ENCODE data around the gene TSHZ1.
"Not testable (repeated sequence)": the region's sequence is repeated elsewhere in the genome, so short reads cannot be mapped to it uniquely, and the experiment has no call there.

Gene TSHZ1

GRCh38 chr18:75322206-75322605 lies 111.6 kb downstream of the TSHZ1 start:
- Histone ChIP-seq H3F3A (ENCODE audit: insufficient read depth, low read length) (no peaks in the 10 kb centered on the region), H3K27ac (ENCODE audit: low read depth, low read length, poor library complexity, severe bottlenecking) (no peak overlapping the region), H3K9me2 (ENCODE audit: low read depth, low read length) (no peaks in the 10 kb centered on the region), H3K9me3 (ENCODE audit: low read length) (no peaks in the 10 kb centered on the region; the same call in 1 of the 2 replicates), H3K36me3 (ENCODE audit: insufficient read depth, low read length) (no peaks in the 10 kb centered on the region), H3K4me1 (ENCODE audit: insufficient read depth, low read length, severe bottlenecking) (no peaks in the 10 kb centered on the region), H3K9ac (ENCODE audit: low read length) (no peak overlapping the region), H3K4me3 (ENCODE audit: low read depth, low read length, poor library complexity, severe bottlenecking) (no peak overlapping the region), H3K79me2 (ENCODE audit: insufficient read depth, low read length) (no peaks in the 10 kb centered on the region), H3K27me3 (ENCODE audit: insufficient read depth, low read length) (no peaks in the 10 kb centered on the region; the same call in 1 of the 2 replicates), H3K4me2 (ENCODE audit: low read length) (no peak overlapping the region), H4K20me1 (ENCODE audit: insufficient read depth, low read length) (no peaks in the 10 kb centered on the region), H2AFZ (ENCODE audit: low read length) (no peak overlapping the region)
- TF ChIP-seq, protein P1, sequence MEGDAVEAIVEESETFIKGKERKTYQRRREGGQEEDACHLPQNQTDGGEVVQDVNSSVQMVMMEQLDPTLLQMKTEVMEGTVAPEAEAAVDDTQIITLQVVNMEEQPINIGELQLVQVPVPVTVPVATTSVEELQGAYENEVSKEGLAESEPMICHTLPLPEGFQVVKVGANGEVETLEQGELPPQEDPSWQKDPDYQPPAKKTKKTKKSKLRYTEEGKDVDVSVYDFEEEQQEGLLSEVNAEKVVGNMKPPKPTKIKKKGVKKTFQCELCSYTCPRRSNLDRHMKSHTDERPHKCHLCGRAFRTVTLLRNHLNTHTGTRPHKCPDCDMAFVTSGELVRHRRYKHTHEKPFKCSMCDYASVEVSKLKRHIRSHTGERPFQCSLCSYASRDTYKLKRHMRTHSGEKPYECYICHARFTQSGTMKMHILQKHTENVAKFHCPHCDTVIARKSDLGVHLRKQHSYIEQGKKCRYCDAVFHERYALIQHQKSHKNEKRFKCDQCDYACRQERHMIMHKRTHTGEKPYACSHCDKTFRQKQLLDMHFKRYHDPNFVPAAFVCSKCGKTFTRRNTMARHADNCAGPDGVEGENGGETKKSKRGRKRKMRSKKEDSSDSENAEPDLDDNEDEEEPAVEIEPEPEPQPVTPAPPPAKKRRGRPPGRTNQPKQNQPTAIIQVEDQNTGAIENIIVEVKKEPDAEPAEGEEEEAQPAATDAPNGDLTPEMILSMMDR (IDR thresholded peaks at IDR 0.05; ENCODE audit: low read length): no peak
- no peak for TF ChIP-seq EZH2 (IDR thresholded peaks at IDR 0.05; ENCODE audit: borderline replicate concordance, low read length)

GRCh38 chr18:75323821-75324585 lies 113.4 kb downstream of the TSHZ1 start:
- TF ChIP-seq, protein P1 (IDR thresholded peaks at IDR 0.05; ENCODE audit: low read length): no peak
- TF ChIP-seq EZH2 (IDR thresholded peaks at IDR 0.05; ENCODE audit: borderline replicate concordance, low read length): no peak
- Histone ChIP-seq H4K20me1 (ENCODE audit: insufficient read depth, low read length) (no peaks in the 10 kb centered on the region), H3K9me3 (ENCODE audit: low read length) (peaks cover 3% of the 10 kb centered on the region; the same call in 1 of the 2 replicates), H3F3A (ENCODE audit: insufficient read depth, low read length) (no peaks in the 10 kb centered on the region), H3K4me3 (ENCODE audit: low read depth, low read length, poor library complexity, severe bottlenecking) (no peak overlapping the region), H3K9ac (ENCODE audit: low read length) (no peak overlapping the region), H3K4me2 (ENCODE audit: low read length) (no peak overlapping the region), H3K9me2 (ENCODE audit: low read depth, low read length) (no peaks in the 10 kb centered on the region), H3K27me3 (ENCODE audit: insufficient read depth, low read length) (no peaks in the 10 kb centered on the region; the same call in 1 of the 2 replicates), H2AFZ (ENCODE audit: low read length) (no peak overlapping the region), H3K4me1 (ENCODE audit: insufficient read depth, low read length, severe bottlenecking) (no peaks in the 10 kb centered on the region), H3K79me2 (ENCODE audit: insufficient read depth, low read length) (no peaks in the 10 kb centered on the region), H3K27ac (ENCODE audit: low read depth, low read length, poor library complexity, severe bottlenecking) (no peak overlapping the region), H3K36me3 (ENCODE audit: insufficient read depth, low read length) (no peaks in the 10 kb centered on the region)

DNA sequence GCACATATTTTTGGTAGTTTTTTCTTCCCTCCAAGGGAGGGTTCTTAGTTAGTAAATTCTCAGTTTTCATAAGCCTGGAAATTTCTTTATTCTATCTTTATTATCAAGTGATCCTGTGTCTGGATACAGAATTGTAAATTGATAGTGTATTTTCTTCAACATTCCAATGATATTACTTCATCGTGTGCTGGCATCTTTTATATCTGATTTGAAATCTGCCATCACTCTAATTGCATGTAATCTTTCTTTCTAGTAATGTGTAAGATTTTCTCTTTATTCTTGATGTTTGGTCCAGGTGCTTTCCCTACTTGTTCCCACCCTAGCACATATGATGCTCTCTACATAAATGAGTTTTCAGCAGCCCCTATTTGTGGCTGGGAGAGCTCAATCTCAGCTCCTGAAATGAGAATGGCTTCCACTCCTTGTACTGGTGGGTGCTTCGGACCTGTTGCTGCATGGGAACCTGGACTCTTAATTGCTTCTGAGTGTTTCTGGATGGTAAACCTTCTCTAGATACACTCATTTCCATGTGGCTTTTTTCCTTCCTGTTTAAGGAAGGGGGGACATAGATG lies 114.2 kb downstream of the TSHZ1 start:
- Histone ChIP-seq H3K4me1 (ENCODE audit: insufficient read depth, low read length, severe bottlenecking) (no peaks in the 10 kb centered on the region), H3K4me3 (ENCODE audit: low read depth, low read length, poor library complexity, severe bottlenecking) (no peak overlapping the region), H3K27ac (ENCODE audit: low read depth, low read length, poor library complexity, severe bottlenecking) (no peak overlapping the region), H3K9me2 (ENCODE audit: low read depth, low read length) (no peaks in the 10 kb centered on the region), H3K9ac (ENCODE audit: low read length) (no peak overlapping the region), H2AFZ (ENCODE audit: low read length) (no peak overlapping the region), H3F3A (ENCODE audit: insufficient read depth, low read length) (no peaks in the 10 kb centered on the region), H3K9me3 (ENCODE audit: low read length) (peaks cover 3% of the 10 kb centered on the region; the same call in 1 of the 2 replicates), H3K4me2 (ENCODE audit: low read length) (no peak overlapping the region), H3K79me2 (ENCODE audit: insufficient read depth, low read length) (no peaks in the 10 kb centered on the region), H3K27me3 (ENCODE audit: insufficient read depth, low read length) (no peaks in the 10 kb centered on the region; the same call in 1 of the 2 replicates), H3K36me3 (ENCODE audit: insufficient read depth, low read length) (no peaks in the 10 kb centered on the region), H4K20me1 (ENCODE audit: insufficient read depth, low read length) (no peaks in the 10 kb centered on the region)
- no peak for TF ChIP-seq EZH2 (IDR thresholded peaks at IDR 0.05; ENCODE audit: borderline replicate concordance, low read length)
- TF ChIP-seq, protein P1 (IDR thresholded peaks at IDR 0.05; ENCODE audit: low read length): no peak

- H3K27ac ChIP-seq (ENCODE audit: low read depth, low read length, poor library complexity, severe bottlenecking); H3F3A ChIP-seq (ENCODE audit: insufficient read depth, low read length); H3K79me2 ChIP-seq (ENCODE audit: insufficient read depth, low read length); H3K4me3 ChIP-seq (ENCODE audit: low read depth, low read length, poor library complexity, severe bottlenecking); H3K27me3 ChIP-seq (ENCODE audit: insufficient read depth, low read length); H3K9me2 ChIP-seq (ENCODE audit: low read depth, low read length); H3K4me1 ChIP-seq (ENCODE audit: insufficient read depth, low read length, severe bottlenecking); H3K36me3 ChIP-seq (ENCODE audit: insufficient read depth, low read length); H3K9me3 ChIP-seq (ENCODE audit: low read length); H3K9ac ChIP-seq (ENCODE audit: low read length); H2AFZ ChIP-seq (ENCODE audit: low read length); H4K20me1 ChIP-seq (ENCODE audit: insufficient read depth, low read length); H3K4me2 ChIP-seq (ENCODE audit: low read length): not testable (repeated sequence)
These were observed 119.2 kb downstream of the TSHZ1 start for GRCh38 chr18:75329753-75330152.
